Caco-2 (cell line): ENCODE measurements around the gene GPR157. TPM values are rescaled to one million over a fixed set of nuclear protein-coding genes. Genes with fewer than 3 reads are reported as not detected.

ENCODE experiments used
- BruUV-seq: library from RNA; stranded (reverse); fragments of 400-500 nt; replicated peaks from 2 replicates; lab custom pipeline; 2021; lab: Mats Ljungman, UMichigan
- CTCF ChIA-PET: fragments of 300-600 bp; sonication (Branson Sonifier 250); formaldehyde crosslinking; loops from one replicate; lab custom pipeline; 2022; ENCODE audit warnings: antibody characterized with exemption; lab: Charles Lee
- POLR2A ChIA-PET: fragments of 300-600 bp; sonication (Branson Sonifier 250); formaldehyde crosslinking; loops from one replicate; lab custom pipeline; 2022; ENCODE audit warnings: antibody characterized with exemption; lab: Charles Lee
- DNase-seq, 2 experiments: peaks; one replicate each; pipeline versions ENCODE4 v3.0.0 to v3.0.0-alpha.2; 2020 to 2022
- H3K27me3 ChIP-seq: replicated peaks from 2 replicates; pipeline ENCODE4 v1.6.0; 2011; ENCODE audit warnings: low read length; ENCODE audit not compliant: control insufficient read depth, insufficient read depth
- H3K36me3 ChIP-seq: 2 replicates; pipeline ENCODE4 v1.5.1; 2011; ENCODE audit warnings: low read length; ENCODE audit not compliant: control insufficient read depth, insufficient read depth
- H3K4me1 ChIP-seq: fragments of 250-450 bp; sonication (Bioruptor Pico); 2 replicates; pipeline ENCODE4 v1.5.1; 2020; ENCODE audit warnings: mild to moderate bottlenecking
- H3K4me3 ChIP-seq: 2 replicates; pipeline ENCODE4 v1.5.1; 2011; ENCODE audit warnings: low read depth, mild to moderate bottlenecking, control low read depth, low read length
- H3K9me3 ChIP-seq: fragments of 250-450 bp; sonication (Bioruptor Pico); 2 replicates; pipeline ENCODE4 v1.5.1; 2020; ENCODE audit warnings: mild to moderate bottlenecking, moderate library complexity
- H3K27ac Mint-ChIP-seq: one replicate; pipeline ENCODE4 v1.8.0; 2022; ENCODE audit warnings: mixed read lengths; ENCODE audit not compliant: unreplicated experiment
- H3K27me3 Mint-ChIP-seq: one replicate; pipeline ENCODE4 v1.8.0; 2022; ENCODE audit warnings: mixed read lengths; ENCODE audit not compliant: insufficient read depth, unreplicated experiment
- H3K36me3 Mint-ChIP-seq: one replicate; pipeline ENCODE4 v1.8.0; 2022; ENCODE audit warnings: mild to moderate bottlenecking, mixed read lengths; ENCODE audit not compliant: insufficient read depth, unreplicated experiment
- H3K4me1 Mint-ChIP-seq: one replicate; pipeline ENCODE4 v1.8.0; 2022; ENCODE audit warnings: low read depth, mixed read lengths; ENCODE audit not compliant: unreplicated experiment
- H3K4me3 Mint-ChIP-seq: one replicate; pipeline ENCODE4 v1.8.0; 2022; ENCODE audit warnings: mild to moderate bottlenecking, moderate library complexity, mixed read lengths; ENCODE audit not compliant: unreplicated experiment
- H3K9me3 Mint-ChIP-seq: one replicate; pipeline ENCODE4 v1.8.0; 2022; ENCODE audit warnings: mixed read lengths; ENCODE audit not compliant: unreplicated experiment
- intact Hi-C: fragments of 100-400 bp; cut with micrococcal nuclease; formaldehyde crosslinking; loops from one replicate; pipeline ENCODE4 v1.10.0; 2022; ENCODE audit not compliant: unreplicated experiment
- total RNA-seq: library from RNA; stranded (reverse); gene quantifications from 2 replicates; pipeline ENCODE4 v1.2.3, GENCODE V29; 2022
- TF ChIP-seq, protein P1 (sequence below), 2 experiments: fragments of 200-600 bp in 1 of 2; IDR thresholded peaks; 1 replicate in 1 of 2; 2 replicates in 1 of 2; pipeline versions ENCODE4 v1.5.1 to v1.8.0; 2011 to 2022; ENCODE audit warnings: antibody characterized with exemption in 1 of 2, control low read depth in 1 of 2, inconsistent platforms in 1 of 2, low read depth in 1 of 2, low read length in 1 of 2, mild to moderate bottlenecking in 1 of 2, moderate library complexity in 1 of 2; ENCODE audit not compliant: insufficient read depth in 1 of 2, severe bottlenecking in 1 of 2, unreplicated experiment in 1 of 2

The GPR157 gene
- total RNA-seq, 1 experiment from 2014 or later, result 17.2 TPM

DNA sequence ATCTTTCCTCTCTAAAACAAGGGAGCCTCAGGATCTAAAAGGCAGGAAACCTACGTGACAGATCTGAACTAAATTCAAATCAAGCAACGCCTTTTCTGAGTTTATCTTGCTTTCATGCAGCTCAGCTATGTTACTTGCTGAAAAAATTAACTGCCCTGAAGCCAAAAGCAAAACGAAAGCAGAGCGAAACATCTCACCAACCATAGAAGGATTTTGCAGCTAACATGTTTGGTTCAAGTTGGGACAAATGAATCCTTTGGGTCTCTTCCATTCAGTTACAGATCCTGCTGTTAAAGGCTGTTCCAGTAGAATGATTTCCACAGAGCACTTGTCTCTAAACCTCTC lies 59.9 kb downstream of the GPR157 start:
- intact Hi-C loops, result no loop called here
- Histone ChIP-seq H3K4me3 (peak overlapping the region; percentile 7; the same call in 1 of the 2 replicates), H3K9me3 (no peaks in the 10 kb centered on the region), H3K36me3 (no peaks in the 10 kb centered on the region), H3K27me3 (no peaks in the 10 kb centered on the region), H3K4me1 (0 out of 2 replicates have a peak, but pooled peaks cover 4% of the 10 kb centered on the region)
- Mint-ChIP-seq H3K27ac (no peak overlapping the region), H3K27me3 (no peaks in the 10 kb centered on the region), H3K36me3 (no peaks in the 10 kb centered on the region), H3K9me3 (no peaks in the 10 kb centered on the region), H3K4me3 (no peak overlapping the region), H3K4me1 (no peaks in the 10 kb centered on the region)
- CTCF ChIA-PET, result no interaction called here
- no peak for DNase-seq
- POLR2A ChIA-PET, result no interaction called here
- TF ChIP-seq, protein P1, sequence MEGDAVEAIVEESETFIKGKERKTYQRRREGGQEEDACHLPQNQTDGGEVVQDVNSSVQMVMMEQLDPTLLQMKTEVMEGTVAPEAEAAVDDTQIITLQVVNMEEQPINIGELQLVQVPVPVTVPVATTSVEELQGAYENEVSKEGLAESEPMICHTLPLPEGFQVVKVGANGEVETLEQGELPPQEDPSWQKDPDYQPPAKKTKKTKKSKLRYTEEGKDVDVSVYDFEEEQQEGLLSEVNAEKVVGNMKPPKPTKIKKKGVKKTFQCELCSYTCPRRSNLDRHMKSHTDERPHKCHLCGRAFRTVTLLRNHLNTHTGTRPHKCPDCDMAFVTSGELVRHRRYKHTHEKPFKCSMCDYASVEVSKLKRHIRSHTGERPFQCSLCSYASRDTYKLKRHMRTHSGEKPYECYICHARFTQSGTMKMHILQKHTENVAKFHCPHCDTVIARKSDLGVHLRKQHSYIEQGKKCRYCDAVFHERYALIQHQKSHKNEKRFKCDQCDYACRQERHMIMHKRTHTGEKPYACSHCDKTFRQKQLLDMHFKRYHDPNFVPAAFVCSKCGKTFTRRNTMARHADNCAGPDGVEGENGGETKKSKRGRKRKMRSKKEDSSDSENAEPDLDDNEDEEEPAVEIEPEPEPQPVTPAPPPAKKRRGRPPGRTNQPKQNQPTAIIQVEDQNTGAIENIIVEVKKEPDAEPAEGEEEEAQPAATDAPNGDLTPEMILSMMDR (IDR thresholded peaks at IDR 0.05; ENCODE audit: insufficient read depth in 1 of 2, low read depth in 1 of 2, low read length in 1 of 2, severe bottlenecking in 1 of 2, unreplicated experiment in 1 of 2), result no peak
- BruUV-seq, result no TSS peak

DNA sequence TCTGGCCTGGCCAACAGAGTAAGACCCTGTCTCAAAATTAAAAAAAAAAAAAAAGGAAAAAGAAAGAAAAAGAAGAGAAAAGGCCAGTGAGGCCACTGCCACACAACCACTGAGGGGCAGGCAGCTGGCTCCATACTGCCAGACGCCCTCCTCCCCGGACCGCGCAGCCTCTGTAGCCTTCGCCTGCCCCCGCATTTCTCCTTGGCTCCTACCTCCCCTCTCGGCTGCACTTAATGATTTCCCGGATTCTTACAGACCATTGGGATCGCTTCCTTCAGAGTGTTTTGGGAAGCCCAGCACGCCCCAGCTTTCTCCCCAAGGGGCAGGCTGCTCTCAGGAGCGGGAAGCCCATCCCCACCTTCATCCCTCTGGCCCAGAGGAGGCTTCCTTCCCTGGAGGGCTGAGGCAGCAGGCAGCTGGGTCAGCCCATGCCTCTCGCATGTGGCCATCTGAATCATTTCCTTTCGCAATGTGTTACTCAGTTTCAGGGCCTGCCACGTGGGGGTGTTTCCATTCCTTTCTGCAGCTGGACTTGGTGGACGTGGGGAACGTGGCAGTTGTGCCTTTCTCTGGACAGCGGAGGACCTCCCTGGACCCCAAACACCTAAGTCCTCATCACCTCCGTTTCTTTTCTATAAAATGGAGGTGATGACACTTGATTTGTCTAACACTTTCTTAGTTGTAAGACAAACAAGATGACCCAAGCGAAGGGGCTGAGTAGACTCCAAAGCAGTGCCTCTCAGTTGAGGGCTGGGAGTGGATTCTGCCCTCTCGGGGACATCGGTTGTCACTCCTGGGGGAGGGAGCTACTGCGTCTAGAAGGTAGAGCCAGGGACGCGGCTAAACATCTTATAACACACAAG lies 61.7 kb downstream of the GPR157 start:
- CTCF ChIA-PET, result interaction anchor here (0.7 kb wide), 1 partner anchor 897 kb away, joined by 6 read pairs; no protein-coding TSS in a partner anchor
- Mint-ChIP-seq H3K4me1 (no peaks in the 10 kb centered on the region), H3K9me3 (no peaks in the 10 kb centered on the region), H3K36me3 (no peaks in the 10 kb centered on the region), H3K27me3 (no peaks in the 10 kb centered on the region), H3K27ac (no peak overlapping the region), H3K4me3 (no peak overlapping the region)
- POLR2A ChIA-PET, result no interaction called here
- no peaks in the 10 kb centered on the region for H3K36me3 ChIP-seq
- DNase-seq, result no peak
- H3K4me1 ChIP-seq, result 0 out of 2 replicates have a peak, but pooled peaks cover 4% of the 10 kb centered on the region
- BruUV-seq, result no TSS peak
- no peaks in the 10 kb centered on the region for H3K9me3 ChIP-seq
- H3K4me3 ChIP-seq, result no peak overlapping the region
- TF ChIP-seq, protein P1 (IDR thresholded peaks at IDR 0.05; ENCODE audit: insufficient read depth in 1 of 2, low read depth in 1 of 2, low read length in 1 of 2, severe bottlenecking in 1 of 2, unreplicated experiment in 1 of 2), result no peak
- H3K27me3 ChIP-seq, result no peaks in the 10 kb centered on the region
- intact Hi-C loops, result no loop called here

GRCh38 chr1:9065213-9065751 lies 63.6 kb downstream of the GPR157 start:
- intact Hi-C loops, result no loop called here
- Mint-ChIP-seq H3K9me3 (no peaks in the 10 kb centered on the region), H3K4me3 (no peak overlapping the region), H3K4me1 (peaks cover 8% of the 10 kb centered on the region), H3K27ac (no peak overlapping the region), H3K36me3 (no peaks in the 10 kb centered on the region), H3K27me3 (no peaks in the 10 kb centered on the region)
- CTCF ChIA-PET, result interaction anchor here (0.6 kb wide), 1 partner anchor 716 kb away, joined by 5 read pairs; no protein-coding TSS in a partner anchor
- DNase-seq, result no peak
- Histone ChIP-seq H3K9me3 (no peaks in the 10 kb centered on the region), H3K4me1 (0 out of 2 replicates have a peak, but pooled peaks cover 4% of the 10 kb centered on the region), H3K27me3 (no peaks in the 10 kb centered on the region), H3K4me3 (no peak overlapping the region), H3K36me3 (no peaks in the 10 kb centered on the region)
- TF ChIP-seq, protein P1 (IDR thresholded peaks at IDR 0.05; ENCODE audit: insufficient read depth in 1 of 2, low read depth in 1 of 2, low read length in 1 of 2, severe bottlenecking in 1 of 2, unreplicated experiment in 1 of 2), result no peak
- POLR2A ChIA-PET, result no interaction called here
- BruUV-seq, result no TSS peak
